ENCODE measurements around the gene TSNAXIP1.

Gene TSNAXIP1

GRCh38 chr16:67837811-67838210 lies 31.1 kb downstream of the TSNAXIP1 start:
- DNase-seq: no peak

- DNase-seq: no peak
Measured at GRCh38 chr16:67841198-67841815, 34.6 kb downstream of the TSNAXIP1 start.

- DNase-seq: peak; percentile 96 to 97
Measured at GRCh38 chr16:67841816-67842508, 35.3 kb downstream of the TSNAXIP1 start, which contains the start of gene THAP11. TSS of gene THAP11 (plus strand) at chr16:67842320. CDS start at chr16:67842555, 235 bp downstream.

GRCh38 chr16:67842509-67843342 lies 36.0 kb downstream of the TSNAXIP1 start:
- DNase-seq: peak; percentile 35 to 71

GRCh38 chr16:67843343-67843765 lies 36.7 kb downstream of the TSNAXIP1 start:
- DNase-seq: no peak

GRCh38 chr16:67844497-67844896 lies 37.8 kb downstream of the TSNAXIP1 start:
- no peak for DNase-seq

GRCh38 chr16:67845291-67846062 lies 38.8 kb downstream of the TSNAXIP1 start:
- peak; percentile 29 to 50 for DNase-seq

GRCh38 chr16:67846063-67846319 lies 39.3 kb downstream of the TSNAXIP1 start:
- no peak for DNase-seq

- peak; percentile 94 to 95 for DNase-seq
Measured at GRCh38 chr16:67846320-67847063, 39.8 kb downstream of the TSNAXIP1 start, which contains the start of gene NUTF2. TSS of gene NUTF2 (plus strand) at chr16:67846933. CDS start at chr16:67865131, 18,198 bp downstream.

- peak; percentile 36 to 72 for DNase-seq
Measured at GRCh38 chr16:67847064-67847861, 40.6 kb downstream of the TSNAXIP1 start, which contains the start of gene CENPT. TSS of gene CENPT (minus strand) at chr16:67847693. CDS start at chr16:67833859, 13,834 bp downstream.

- no peak for DNase-seq
Measured at GRCh38 chr16:67848118-67848517, 41.4 kb downstream of the TSNAXIP1 start.

- no peak for DNase-seq
Measured at GRCh38 chr16:67853670-67854069, 47.0 kb downstream of the TSNAXIP1 start.

- DNase-seq: no peak
Measured at GRCh38 chr16:67855789-67856188, 49.1 kb downstream of the TSNAXIP1 start.

GRCh38 chr16:67856927-67857546 lies 50.3 kb downstream of the TSNAXIP1 start:
- DNase-seq: no peak

- peak; percentile 97 for DNase-seq
Measured at GRCh38 chr16:67857547-67858233, 51.0 kb downstream of the TSNAXIP1 start.

GRCh38 chr16:67858500-67858899 lies 51.8 kb downstream of the TSNAXIP1 start:
- peak; percentile 31 to 51 for DNase-seq

GRCh38 chr16:67860589-67861398 lies 54.1 kb downstream of the TSNAXIP1 start:
- DNase-seq: peak; percentile 20 to 30

GRCh38 chr16:67861877-67862276 lies 55.2 kb downstream of the TSNAXIP1 start:
- DNase-seq: no peak

All from inflammatory macrophage (primary cell).